BLaER1 treated with 17β-estradiol and CSF1 and Interleukin-3, amounts not matched to agents 10 nM and 100 nM (cell line): ENCODE data around the gene SF3A1.
A peak's percentile ranks its signal among the peaks of the same experiment; 100 is the strongest.

Source experiments
- H3K27ac ChIP-seq, 11 experiments: shearing (Covaris generic); formaldehyde crosslinking; 2 replicates each; pipeline ENCODE4 v1.8.1; 2022
- H3K27me3 ChIP-seq, 11 experiments: shearing (Covaris generic); formaldehyde crosslinking; 2 replicates each; pipeline ENCODE4 v1.8.1; 2022
- H3K36me3 ChIP-seq, 11 experiments: shearing (Covaris generic); formaldehyde crosslinking; 2 replicates each; pipeline ENCODE4 v1.8.1; 2022
- H3K4me1 ChIP-seq, 10 experiments: shearing (Covaris generic); formaldehyde crosslinking; 2 replicates each; pipeline ENCODE4 v1.8.1; 2022
- H3K4me2 ChIP-seq, 11 experiments: shearing (Covaris generic); formaldehyde crosslinking; 2 replicates each; pipeline ENCODE4 v1.8.1; 2022
- H3K4me3 ChIP-seq, 10 experiments: shearing (Covaris generic); formaldehyde crosslinking; 2 replicates each; pipeline ENCODE4 v1.8.1; 2022
- H3K9ac ChIP-seq, 11 experiments: shearing (Covaris generic); formaldehyde crosslinking; 2 replicates each; pipeline ENCODE4 v1.8.1; 2022
- H3K9me3 ChIP-seq, 11 experiments: shearing (Covaris generic); formaldehyde crosslinking; replicated peaks in 1 of 11; 2 replicates each; pipeline ENCODE4 v1.8.1; 2022
- H4K20me1 ChIP-seq, 11 experiments: shearing (Covaris generic); formaldehyde crosslinking; 2 replicates each; pipeline ENCODE4 v1.8.1; 2022
- Cebpa-rat ChIP-seq, 11 experiments: shearing (Covaris generic); IDR thresholded peaks; 2 replicates each; pipeline ENCODE4 v1.8.1; 2022

SF3A1 gene

DNA sequence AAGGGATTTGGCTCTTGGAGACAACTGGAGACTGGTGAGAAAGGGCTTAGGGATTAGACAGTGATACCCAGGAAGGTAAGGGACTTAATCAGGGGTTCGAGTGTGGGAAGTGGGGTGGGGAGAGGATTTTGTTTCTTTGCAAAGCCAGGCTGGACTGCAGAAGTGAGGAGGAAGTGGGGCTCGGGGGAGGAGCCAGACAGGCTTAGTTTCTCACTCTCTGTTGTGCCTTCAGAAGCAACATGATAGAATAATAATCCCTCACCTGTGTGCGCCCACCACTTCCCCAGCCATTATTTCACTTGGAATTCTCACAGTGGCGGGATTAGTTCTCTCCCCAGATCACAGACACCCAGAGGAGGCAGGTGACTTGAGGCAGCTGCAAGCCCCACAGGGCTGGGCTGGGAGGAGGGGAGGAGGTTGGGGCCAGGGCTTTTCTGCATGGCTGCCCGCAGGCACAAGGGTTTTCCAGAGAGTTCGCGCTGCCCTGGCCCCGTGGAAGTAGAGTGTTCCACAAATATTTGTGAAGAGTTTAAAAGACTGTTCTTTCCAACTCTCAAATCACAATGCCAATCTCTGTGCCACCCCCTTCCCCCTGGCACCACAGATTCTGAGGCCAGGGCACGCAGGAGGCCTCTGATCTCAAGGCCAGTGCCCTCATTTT, 36.1 kb upstream of the SF3A1 start:
- Histone ChIP-seq H3K9ac (peak overlapping the region in 8 of 11 experiments; percentile 11 to 59 (median 38); a peak in 11 of 22 replicates), H3K36me3 (no peaks in the 10 kb centered on the region), H3K27me3 (peaks cover 0 to 7% (median 3%) of the 10 kb centered on the region in 11 experiments; a peak in 11 of 22 replicates), H3K4me3 (no peak overlapping the region), H3K27ac (peak overlapping the region in 5 of 11 experiments; percentile 1 to 45 (median 30); a peak in 6 of 22 replicates), H3K4me1 (peaks cover 46 to 56% (median 52%) of the 10 kb centered on the region in 10 experiments), H3K9me3 (peaks cover 0 to 10% (median 0%) of the 10 kb centered on the region in 11 experiments; a peak in 8 of 22 replicates), H4K20me1 (peaks cover 0 to 4% (median 0%) of the 10 kb centered on the region in 11 experiments; a peak in 4 of 22 replicates), H3K4me2 (peak overlapping the region; percentile 57 to 88 (median 79))
- TF ChIP-seq Cebpa-rat (IDR thresholded peaks at IDR 0.05), result no peak

DNA sequence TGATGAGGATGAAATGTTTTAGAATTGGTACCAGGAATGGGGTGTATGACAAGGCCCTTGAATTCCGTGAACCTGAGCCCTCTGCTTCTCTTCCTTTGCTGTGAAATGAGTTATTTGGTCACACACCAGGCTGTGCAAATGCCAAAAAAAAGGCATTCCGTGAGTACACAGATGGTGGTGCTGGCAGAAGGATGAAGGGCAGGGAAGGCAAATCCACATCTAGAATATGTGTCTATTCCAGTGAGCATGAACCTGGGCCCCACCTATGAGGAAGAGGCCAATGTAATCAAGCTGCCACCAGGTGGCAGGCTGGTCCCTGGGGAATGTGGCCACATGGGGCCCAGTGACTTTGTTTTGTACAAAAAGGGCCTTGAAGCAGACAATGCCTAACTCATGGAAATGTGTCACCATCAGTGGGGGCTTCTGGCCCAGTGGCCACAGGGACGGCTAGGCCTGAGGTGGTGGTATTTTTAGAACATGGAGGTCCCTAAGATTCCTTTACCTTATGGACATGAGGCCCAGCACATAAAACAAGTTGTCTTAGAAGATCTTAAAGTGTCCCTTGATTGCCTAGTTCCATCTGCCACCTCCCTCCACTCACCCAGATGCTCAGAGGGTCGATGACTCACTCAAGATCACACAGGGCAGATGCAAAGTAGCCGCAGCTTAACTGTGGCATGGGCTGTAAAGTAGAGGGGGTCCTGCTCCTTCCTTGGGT, 34.4 kb upstream of the SF3A1 start:
- TF ChIP-seq Cebpa-rat (IDR thresholded peaks at IDR 0.05), result no peak
- H3K4me3 ChIP-seq, result no peak overlapping the region
- H3K27me3 ChIP-seq, result no peaks in the 10 kb centered on the region
- peak overlapping the region in 6 of 11 experiments; percentile 14 to 43 (median 26); a peak in 7 of 22 replicates for H3K9ac ChIP-seq
- no peaks in the 10 kb centered on the region for H3K36me3 ChIP-seq
- peak overlapping the region; percentile 34 to 79 (median 55) for H3K4me2 ChIP-seq
- H3K27ac ChIP-seq, result peak overlapping the region; percentile 10 to 66 (median 46); a peak in 17 of 22 replicates
- H3K4me1 ChIP-seq, result peaks cover 41 to 52% (median 45%) of the 10 kb centered on the region in 10 experiments
- H4K20me1 ChIP-seq, result no peaks in the 10 kb centered on the region; a peak in 1 of 22 replicates
- peaks cover 0 to 10% (median 0%) of the 10 kb centered on the region in 11 experiments; a peak in 8 of 22 replicates for H3K9me3 ChIP-seq

DNA sequence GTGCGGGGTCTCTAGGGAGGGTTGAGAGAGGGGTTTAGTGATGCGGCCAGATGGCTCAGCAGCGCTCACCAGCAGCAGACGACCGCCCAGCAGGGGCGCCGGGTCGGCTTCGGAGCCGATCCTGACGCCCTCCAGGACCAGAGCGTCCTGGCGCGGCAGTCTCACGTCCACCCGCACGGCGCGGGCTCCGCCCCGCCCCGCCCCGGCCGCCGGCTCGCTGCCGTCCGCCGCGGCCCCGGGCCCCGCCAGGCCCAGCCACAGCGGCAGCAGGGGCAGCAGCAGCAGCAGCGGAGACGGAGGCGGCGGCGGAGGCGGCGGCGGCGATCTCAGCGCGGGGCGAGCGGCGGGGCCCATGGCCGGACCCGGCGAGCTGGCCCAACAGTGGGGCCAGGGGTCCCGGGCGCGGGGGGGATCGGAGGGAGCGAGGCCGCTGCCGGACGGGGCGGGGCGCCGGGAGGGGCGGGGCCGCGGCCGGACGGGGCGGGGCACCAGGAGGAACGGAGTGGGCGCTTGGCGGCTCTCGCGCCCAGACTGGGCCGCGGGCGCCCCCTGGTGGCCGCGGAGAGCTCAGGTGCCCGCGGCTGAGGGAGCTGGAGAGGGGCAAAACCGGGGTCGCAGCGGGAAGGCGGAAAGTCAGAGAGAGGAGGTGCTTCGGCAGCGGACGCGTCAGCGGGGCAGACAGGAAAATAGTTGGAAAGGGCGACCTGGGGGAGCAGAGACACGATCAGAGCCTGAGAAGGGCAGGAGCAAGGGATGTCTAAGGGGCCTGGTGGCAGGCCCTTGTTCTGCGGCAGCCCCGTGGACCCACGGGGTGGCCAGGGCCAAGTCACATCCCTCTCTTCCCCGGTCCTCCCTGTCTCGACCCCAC, 30.5 kb upstream of the SF3A1 start, which contains the start of gene RNF215:
RNF215 (minus strand) TSS at position 452 of the 868 bp plus-strand sequence; CDS start at position 354, 98 bp downstream.
- H3K27me3 ChIP-seq, result no peaks in the 10 kb centered on the region
- H3K36me3 ChIP-seq, result peaks cover 0 to 20% (median 0%) of the 10 kb centered on the region in 11 experiments; a peak in 5 of 22 replicates
- H3K9me3 ChIP-seq, result peaks cover 0 to 10% (median 0%) of the 10 kb centered on the region in 11 experiments; a peak in 8 of 22 replicates
- H3K27ac ChIP-seq, result peak within 1 kb of the TSS; percentile 37 to 82 (median 78); a peak in 21 of 22 replicates
- peak within 1 kb of the TSS; percentile 72 to 98 (median 86) for H3K4me2 ChIP-seq
- H3K4me1 ChIP-seq, result peaks cover 26 to 36% (median 31%) of the 10 kb centered on the region in 10 experiments
- H3K9ac ChIP-seq, result peak within 1 kb of the TSS; percentile 80 to 90 (median 85)
- H3K4me3 ChIP-seq, result peak within 1 kb of the TSS; percentile 68 to 83 (median 76)
- no peaks in the 10 kb centered on the region; a peak in 1 of 22 replicates for H4K20me1 ChIP-seq
- no peak for TF ChIP-seq Cebpa-rat (IDR thresholded peaks at IDR 0.05)

DNA sequence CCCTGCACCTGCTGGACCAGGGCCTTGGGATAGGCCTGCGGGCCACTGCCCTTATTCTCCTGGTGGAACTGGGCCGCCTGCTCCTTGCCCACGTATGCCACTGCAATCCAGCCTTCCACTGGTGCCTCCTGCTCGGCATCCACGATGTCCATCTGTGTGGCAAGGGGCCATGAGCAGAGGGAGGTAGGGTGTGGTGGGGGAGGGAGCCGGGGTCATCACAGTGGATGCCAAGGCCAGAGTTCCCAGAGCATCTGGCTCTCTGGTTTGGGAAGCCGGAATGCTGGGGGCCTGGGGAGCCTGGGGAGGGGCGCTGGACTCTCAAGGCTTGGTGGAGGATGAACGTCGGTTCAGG, 29.9 kb upstream of the SF3A1 start:
- Histone ChIP-seq H3K27me3 (no peaks in the 10 kb centered on the region), H3K9ac (peak overlapping the region; percentile 80 to 90 (median 85)), H3K27ac (peak overlapping the region in 10 of 11 experiments; percentile 37 to 82 (median 78); a peak in 17 of 22 replicates), H3K4me2 (peak overlapping the region; percentile 72 to 98 (median 86)), H3K9me3 (peaks cover 0 to 10% (median 0%) of the 10 kb centered on the region in 11 experiments; a peak in 8 of 22 replicates), H3K36me3 (peaks cover 0 to 22% (median 0%) of the 10 kb centered on the region in 11 experiments; a peak in 5 of 22 replicates), H4K20me1 (no peaks in the 10 kb centered on the region; a peak in 1 of 22 replicates), H3K4me3 (peak overlapping the region; percentile 68 to 83 (median 76)), H3K4me1 (peaks cover 20 to 30% (median 25%) of the 10 kb centered on the region in 10 experiments)
- TF ChIP-seq Cebpa-rat (IDR thresholded peaks at IDR 0.05), result no peak

DNA sequence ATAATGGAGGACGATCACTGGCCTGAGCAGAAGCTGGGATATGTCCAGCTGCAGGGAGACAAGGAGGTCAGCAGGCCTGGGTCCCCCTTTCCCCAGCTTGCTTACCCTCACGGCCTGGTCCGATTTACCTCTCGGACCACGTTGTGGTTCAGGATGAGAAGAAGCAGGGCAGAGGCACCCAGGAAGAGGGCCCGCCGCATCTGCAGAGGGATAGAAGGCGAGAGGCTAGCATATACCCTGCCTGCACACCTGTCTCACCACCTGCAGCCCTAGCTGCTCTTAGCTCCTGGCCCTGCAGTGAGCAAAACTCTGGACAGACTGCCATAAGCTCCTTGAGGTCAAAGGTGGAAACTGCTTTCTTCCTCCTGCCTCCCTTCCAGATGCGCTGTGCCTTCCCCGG, 29.2 kb upstream of the SF3A1 start:
- H3K4me1 ChIP-seq, result peaks cover 14 to 24% (median 19%) of the 10 kb centered on the region in 10 experiments
- no peak overlapping the region for H3K27ac ChIP-seq
- peak overlapping the region in 8 of 11 experiments; percentile 81 to 90 (median 86); a peak in 11 of 22 replicates for H3K9ac ChIP-seq
- H3K9me3 ChIP-seq, result peaks cover 0 to 6% (median 0%) of the 10 kb centered on the region in 11 experiments; a peak in 8 of 22 replicates
- H3K4me3 ChIP-seq, result peak overlapping the region in 4 of 10 experiments; percentile 68 to 83 (median 74); a peak in 3 of 20 replicates
- H4K20me1 ChIP-seq, result peaks cover 0 to 4% (median 0%) of the 10 kb centered on the region in 11 experiments; a peak in 1 of 22 replicates
- H3K4me2 ChIP-seq, result peak overlapping the region; percentile 72 to 98 (median 86); a peak in 21 of 22 replicates
- H3K27me3 ChIP-seq, result no peaks in the 10 kb centered on the region
- TF ChIP-seq Cebpa-rat (IDR thresholded peaks at IDR 0.05), result no peak
- peaks cover 0 to 27% (median 0%) of the 10 kb centered on the region in 11 experiments; a peak in 6 of 22 replicates for H3K36me3 ChIP-seq

DNA sequence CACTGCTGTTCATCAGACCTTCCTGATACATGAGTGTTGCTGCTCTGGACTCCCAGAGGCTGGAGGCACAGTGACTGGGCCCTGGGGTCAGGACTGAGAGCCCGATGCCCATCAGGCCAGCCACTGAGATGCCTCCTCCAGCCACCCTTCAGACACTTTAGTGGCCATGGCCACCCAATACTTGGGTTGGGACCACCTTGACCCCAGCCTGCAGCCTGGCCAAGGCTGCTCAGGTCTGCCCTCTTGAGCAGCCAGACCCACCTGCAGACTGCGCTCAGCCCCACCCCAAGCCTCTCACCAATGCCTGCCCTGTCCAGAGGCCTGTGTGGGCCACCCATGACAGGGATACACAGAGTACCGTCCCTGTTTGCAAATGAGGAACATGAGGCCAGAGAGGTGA, 26.4 kb upstream of the SF3A1 start:
- H3K9me3 ChIP-seq, result no peaks in the 10 kb centered on the region
- no peak overlapping the region for H3K4me2 ChIP-seq
- peaks cover 10 to 32% (median 27%) of the 10 kb centered on the region in 10 experiments for H3K4me1 ChIP-seq
- no peak for TF ChIP-seq Cebpa-rat (IDR thresholded peaks at IDR 0.05)
- H3K9ac ChIP-seq, result no peak overlapping the region
- no peaks in the 10 kb centered on the region for H3K27me3 ChIP-seq
- peaks cover 0 to 4% (median 0%) of the 10 kb centered on the region in 11 experiments; a peak in 2 of 22 replicates for H4K20me1 ChIP-seq
- no peak overlapping the region for H3K27ac ChIP-seq
- H3K36me3 ChIP-seq, result peaks cover 0 to 28% (median 7%) of the 10 kb centered on the region in 11 experiments; a peak in 10 of 22 replicates
- no peak overlapping the region for H3K4me3 ChIP-seq

DNA sequence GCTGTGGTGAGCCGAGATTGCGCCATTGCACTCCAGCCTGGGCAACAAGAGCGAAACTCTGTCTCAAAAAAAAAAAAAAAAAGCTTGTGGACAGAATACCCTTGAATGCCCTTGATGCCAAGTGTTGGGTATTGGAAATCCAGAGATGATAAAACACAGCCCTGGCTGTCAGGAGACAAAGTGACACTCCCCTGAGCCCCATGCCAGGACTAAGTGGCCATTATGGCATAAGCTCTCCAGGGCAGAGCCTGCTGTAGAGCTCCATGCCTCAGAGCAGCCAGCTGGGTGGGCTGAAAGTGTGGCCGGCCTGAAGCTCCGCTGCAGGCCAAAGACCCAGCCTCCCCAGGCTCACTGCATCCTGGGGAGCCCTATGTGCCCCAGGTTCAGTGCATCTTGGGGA, 25.6 kb upstream of the SF3A1 start:
- Histone ChIP-seq H3K9me3 (no peaks in the 10 kb centered on the region), H3K36me3 (peaks cover 0 to 34% (median 13%) of the 10 kb centered on the region in 11 experiments; a peak in 11 of 22 replicates), H3K27ac (no peak overlapping the region), H3K4me1 (peaks cover 10 to 32% (median 27%) of the 10 kb centered on the region in 10 experiments), H3K4me3 (no peak overlapping the region), H3K27me3 (no peaks in the 10 kb centered on the region), H3K4me2 (no peak overlapping the region), H3K9ac (no peak overlapping the region), H4K20me1 (peaks cover 0 to 4% (median 0%) of the 10 kb centered on the region in 11 experiments; a peak in 2 of 22 replicates)
- no peak for TF ChIP-seq Cebpa-rat (IDR thresholded peaks at IDR 0.05)

DNA sequence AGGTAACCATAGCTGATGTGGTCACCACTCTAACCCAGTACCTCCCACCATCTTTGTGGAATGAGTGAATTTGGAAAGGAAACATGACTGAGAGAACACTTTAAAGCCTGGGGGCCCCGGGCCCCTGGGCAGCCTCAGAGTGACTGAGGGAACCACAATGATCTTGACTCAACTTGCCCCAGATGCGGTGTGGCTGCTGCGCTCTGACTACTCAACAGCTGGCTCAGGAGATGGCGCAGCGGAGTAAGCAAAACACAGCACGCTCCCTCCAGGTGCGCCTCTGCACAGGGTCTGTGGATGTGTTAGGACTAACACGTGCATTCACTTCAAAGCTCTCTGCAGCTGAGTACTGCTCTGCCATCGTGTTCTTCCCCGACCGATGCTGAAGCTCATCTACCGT, 24.6 kb upstream of the SF3A1 start:
- Histone ChIP-seq H3K27ac (no peak overlapping the region), H3K9me3 (no peaks in the 10 kb centered on the region), H3K4me1 (peaks cover 5 to 26% (median 22%) of the 10 kb centered on the region in 10 experiments), H3K36me3 (peaks cover 0 to 40% (median 19%) of the 10 kb centered on the region in 11 experiments; a peak in 11 of 22 replicates), H3K4me3 (no peak overlapping the region), H4K20me1 (peaks cover 0 to 4% (median 0%) of the 10 kb centered on the region in 11 experiments; a peak in 1 of 22 replicates), H3K4me2 (no peak overlapping the region; a peak in 1 of 22 replicates), H3K9ac (no peak overlapping the region), H3K27me3 (no peaks in the 10 kb centered on the region)
- no peak for TF ChIP-seq Cebpa-rat (IDR thresholded peaks at IDR 0.05)
